Endothelial cell of umbilical vein (primary cell): Measurements from ENCODE around the gene TMCC3. TPM values are rescaled to one million over a fixed set of nuclear protein-coding genes. Genes with fewer than 3 reads are reported as not detected.

Experiments
- BruUV-seq: library from RNA; stranded (reverse); fragments of 400-500 nt; replicated peaks from 2 replicates; lab custom pipeline; 2021; lab: Mats Ljungman, UMichigan
- CTCF ChIA-PET: fragments of 300-600, 350-600 bp; sonication (Branson Sonifier 250); formaldehyde crosslinking; loops from one replicate; lab custom pipeline; 2021; ENCODE audit warnings: antibody characterized with exemption, inconsistent platforms; lab: Charles Lee
- POLR2A ChIA-PET: fragments of 300-600, 350-600 bp; sonication (Branson Sonifier 250); formaldehyde crosslinking; loops from one replicate; lab custom pipeline; 2021; ENCODE audit warnings: antibody characterized with exemption, inconsistent platforms; lab: Charles Lee
- DNase-seq: peaks from one replicate; pipeline ENCODE4 v3.0.0-alpha.2; 2011; ENCODE audit warnings: low read depth, low spot score
- FAIRE-seq: peaks from 2 replicates; lab custom pipeline; 2011; peaks lifted over from hg19 to GRCh38; lab: Jason Lieb, UNC
- H2AFZ ChIP-seq: 2 replicates; pipeline ENCODE4 v1.6.0; 2012; ENCODE audit warnings: low read depth, low read length, control low read depth, inconsistent platforms
- H3K27ac ChIP-seq: 2 replicates; pipeline ENCODE4 v1.5.1; 2011; ENCODE audit warnings: low read depth, mild to moderate bottlenecking, control low read depth, low read length, moderate library complexity; ENCODE audit not compliant: insufficient read depth
- H3K27me3 ChIP-seq, 2 experiments: 2 replicates each; pipeline versions ENCODE4 v1.6.0 to v1.6.1; 2011; ENCODE audit warnings: low read length in 2 of 2, mixed read lengths in 1 of 2; ENCODE audit not compliant: control insufficient read depth in 2 of 2, insufficient read depth in 2 of 2
- H3K36me3 ChIP-seq, 2 experiments: 2 replicates in 1 of 2; 3 replicates in 1 of 2; pipeline ENCODE4 v1.5.1; 2011; ENCODE audit warnings: low read length in 2 of 2, mild to moderate bottlenecking in 1 of 2, moderate library complexity in 1 of 2; ENCODE audit not compliant: control insufficient read depth in 2 of 2, insufficient read depth in 2 of 2; ENCODE audit errors: extremely low read depth in 1 of 2
- H3K4me1 ChIP-seq: 3 replicates; pipeline ENCODE4 v1.5.1; 2011; ENCODE audit warnings: mild to moderate bottlenecking, low read length; ENCODE audit not compliant: control insufficient read depth, insufficient read depth; ENCODE audit errors: extremely low read depth
- H3K4me2 ChIP-seq: 2 replicates; pipeline ENCODE4 v1.6.1; 2011; ENCODE audit warnings: low read length, control low read depth, mixed read lengths; ENCODE audit not compliant: insufficient read depth
- H3K4me3 ChIP-seq, 3 experiments: fragments of 200-600 bp in 1 of 3; sonication (generic), shearing (Covaris generic) in 1 of 3; replicated peaks in 1 of 3; 2 replicates each; pipeline ENCODE4 v1.5.1; 2011 to 2016; ENCODE audit warnings: control low read depth in 3 of 3, low read length in 3 of 3, mild to moderate bottlenecking in 2 of 3, inconsistent platforms in 1 of 3, low read depth in 1 of 3, moderate library complexity in 1 of 3; ENCODE audit not compliant: insufficient read depth in 1 of 3
- H3K79me2 ChIP-seq: 2 replicates; pipeline ENCODE4 v1.6.0; 2012; ENCODE audit warnings: low read length, inconsistent platforms; ENCODE audit not compliant: control insufficient read depth, insufficient read depth
- H3K9ac ChIP-seq: replicated peaks from 2 replicates; pipeline ENCODE3; 2011; ENCODE audit warnings: low read length, control low read depth; ENCODE audit not compliant: insufficient read depth; ENCODE audit errors: extremely low read depth
- H3K9me1 ChIP-seq: replicated peaks from 3 replicates; pipeline ENCODE4 v1.6.0; 2011; ENCODE audit warnings: mild to moderate bottlenecking, low read length; ENCODE audit not compliant: control insufficient read depth, insufficient read depth; ENCODE audit errors: extremely low read depth
- H3K9me3 ChIP-seq: replicated peaks from 2 replicates; pipeline ENCODE4 v1.5.1; 2012; ENCODE audit warnings: low read length, inconsistent platforms; ENCODE audit not compliant: control insufficient read depth, insufficient read depth
- H4K20me1 ChIP-seq: replicated peaks from 2 replicates; pipeline ENCODE3; 2011; ENCODE audit warnings: mild to moderate bottlenecking, low read length; ENCODE audit not compliant: control insufficient read depth, insufficient read depth; ENCODE audit errors: extremely low read depth
- EZH2 ChIP-seq: IDR thresholded peaks from 2 replicates; pipeline ENCODE4 v1.6.1; 2012; ENCODE audit warnings: borderline replicate concordance, low read depth, mild to moderate bottlenecking, moderate library complexity, low read length, inconsistent platforms; ENCODE audit not compliant: severe bottlenecking
- FOS ChIP-seq: IDR thresholded peaks from 2 replicates; pipeline ENCODE4 v1.6.1; 2011; ENCODE audit warnings: mild to moderate bottlenecking, low read length, moderate library complexity, borderline replicate concordance; ENCODE audit not compliant: insufficient read depth
- GATA2 ChIP-seq: IDR thresholded peaks from 2 replicates; pipeline ENCODE4 v1.7.0; 2011; ENCODE audit warnings: low read depth, mild to moderate bottlenecking, moderate library complexity, mixed read lengths, low read length; ENCODE audit not compliant: insufficient read length, insufficient read depth
- JUN ChIP-seq: IDR thresholded peaks from 2 replicates; pipeline ENCODE4 v1.6.1; 2011; ENCODE audit warnings: borderline replicate concordance, low read depth; ENCODE audit not compliant: insufficient read length, insufficient read depth
- MYC ChIP-seq: IDR thresholded peaks from one replicate; pipeline ENCODE4 v1.6.1; 2011; ENCODE audit warnings: mild to moderate bottlenecking, low read depth, low read length
- POLR2A ChIP-seq: IDR thresholded peaks from 2 replicates; pipeline ENCODE4 v1.6.1; 2012; ENCODE audit warnings: low read depth, mild to moderate bottlenecking, control low read depth, low read length
- POLR2AphosphoS5 ChIP-seq: IDR thresholded peaks from 2 replicates; pipeline ENCODE4 v1.6.1; 2012; ENCODE audit warnings: low read depth, mild to moderate bottlenecking, control low read depth, low read length, moderate library complexity; ENCODE audit not compliant: insufficient read depth
- dilution Hi-C: fragments of 300-500 bp; cut with MboI; formaldehyde crosslinking; loops from one replicate; pipeline ENCODE4 v1.15.0; 2019; ENCODE audit warnings: low sequenced_read_pairs; ENCODE audit not compliant: extremely low pct_ligation_motif_present
- intact Hi-C: fragments of 100-400 bp; cut with micrococcal nuclease; formaldehyde crosslinking; loops from one replicate; pipeline ENCODE4 v1.10.0; 2022
- polyA plus RNA-seq, 4 experiments: library from polyadenylated mRNA; depleted of rRNA in 3 of 4; stranded (reverse) in 3 of 4; unstranded in 1 of 4; fragments of >200 nt; gene quantifications; 2 replicates each; pipeline versions ENCODE4 v1.2.1 to v1.2.3, GENCODE V29; 2011 to 2012; ENCODE audit warnings: missing spikeins in 1 of 4
- total RNA-seq: library from RNA; stranded (reverse); gene quantifications from 2 replicates; pipeline ENCODE4 v1.2.3, GENCODE V29; 2021
- TF ChIP-seq, protein P1 (sequence below), 2 donors: IDR thresholded peaks; 1 replicate in 1 of 2; 2 replicates in 1 of 2; pipeline ENCODE4 v1.5.1; 2011; ENCODE audit warnings: low read length in 2 of 2, mild to moderate bottlenecking in 2 of 2, moderate library complexity in 2 of 2, control low read depth in 1 of 2, inconsistent platforms in 1 of 2, low read depth in 1 of 2; ENCODE audit not compliant: insufficient read depth in 1 of 2; ENCODE audit errors: extremely low read depth in 1 of 2
- TF ChIP-seq, protein P2 (sequence below): IDR thresholded peaks from 2 replicates; pipeline ENCODE4 v1.6.1; 2011; ENCODE audit not compliant: insufficient read depth, insufficient read length

The TMCC3 gene
- total and polyA plus RNA-seq, 2 donors (not counting 3 experiments of a cell fraction or from before 2014, with no cell fraction given): 13.5 to 30.4 TPM

DNA sequence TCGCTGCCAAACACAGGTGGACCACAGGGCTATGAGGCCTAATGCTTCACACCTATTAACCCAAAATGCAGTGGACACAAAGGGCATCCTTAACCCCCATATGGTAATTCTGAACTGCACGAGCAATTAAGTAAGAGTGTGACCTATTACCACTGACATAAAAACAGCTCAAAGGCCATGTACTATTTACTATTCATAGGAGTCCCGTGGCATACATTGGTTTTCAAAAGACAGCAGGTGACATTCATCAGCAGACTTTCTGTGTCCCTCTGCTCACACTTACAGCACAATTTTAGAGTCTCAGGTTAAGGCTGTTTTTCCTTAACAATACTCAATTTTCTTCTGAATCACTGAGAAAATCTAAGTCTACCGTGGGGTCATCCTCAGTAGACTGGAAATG lies 23.1 kb upstream of the TMCC3 start:
- Histone ChIP-seq H3K79me2 (no peaks in the 10 kb centered on the region), H3K27me3 (no peaks in the 10 kb centered on the region), H3K27ac (peak overlapping the region; percentile 28), H2AFZ (peak overlapping the region; percentile 28), H3K4me2 (peak overlapping the region; percentile 81), H3K36me3 (no peaks in the 10 kb centered on the region), H3K4me1 (peaks cover 40% of the 10 kb centered on the region), H3K9me3 (no peaks in the 10 kb centered on the region), H4K20me1 (no peaks in the 10 kb centered on the region), H3K4me3 (no peak overlapping the region), H3K9me1 (no peaks in the 10 kb centered on the region), H3K9ac (no peak overlapping the region)
- no peak for DNase-seq
- intact Hi-C loops (no loop called here), dilution Hi-C loops (no loop called here)
- no peak for TF ChIP-seq FOS
- TF ChIP-seq POLR2A: no peak
- TF ChIP-seq, protein P1, sequence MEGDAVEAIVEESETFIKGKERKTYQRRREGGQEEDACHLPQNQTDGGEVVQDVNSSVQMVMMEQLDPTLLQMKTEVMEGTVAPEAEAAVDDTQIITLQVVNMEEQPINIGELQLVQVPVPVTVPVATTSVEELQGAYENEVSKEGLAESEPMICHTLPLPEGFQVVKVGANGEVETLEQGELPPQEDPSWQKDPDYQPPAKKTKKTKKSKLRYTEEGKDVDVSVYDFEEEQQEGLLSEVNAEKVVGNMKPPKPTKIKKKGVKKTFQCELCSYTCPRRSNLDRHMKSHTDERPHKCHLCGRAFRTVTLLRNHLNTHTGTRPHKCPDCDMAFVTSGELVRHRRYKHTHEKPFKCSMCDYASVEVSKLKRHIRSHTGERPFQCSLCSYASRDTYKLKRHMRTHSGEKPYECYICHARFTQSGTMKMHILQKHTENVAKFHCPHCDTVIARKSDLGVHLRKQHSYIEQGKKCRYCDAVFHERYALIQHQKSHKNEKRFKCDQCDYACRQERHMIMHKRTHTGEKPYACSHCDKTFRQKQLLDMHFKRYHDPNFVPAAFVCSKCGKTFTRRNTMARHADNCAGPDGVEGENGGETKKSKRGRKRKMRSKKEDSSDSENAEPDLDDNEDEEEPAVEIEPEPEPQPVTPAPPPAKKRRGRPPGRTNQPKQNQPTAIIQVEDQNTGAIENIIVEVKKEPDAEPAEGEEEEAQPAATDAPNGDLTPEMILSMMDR (IDR thresholded peaks at IDR 0.05; ENCODE audit: extremely low read depth in 1 of 2, insufficient read depth in 1 of 2, low read depth in 1 of 2, low read length in 2 of 2): no peak
- TF ChIP-seq GATA2: no peak
- no peak for TF ChIP-seq EZH2
- TF ChIP-seq MYC: no peak
- TF ChIP-seq JUN: no peak
- no peak for TF ChIP-seq POLR2AphosphoS5
- TF ChIP-seq, protein P2, sequence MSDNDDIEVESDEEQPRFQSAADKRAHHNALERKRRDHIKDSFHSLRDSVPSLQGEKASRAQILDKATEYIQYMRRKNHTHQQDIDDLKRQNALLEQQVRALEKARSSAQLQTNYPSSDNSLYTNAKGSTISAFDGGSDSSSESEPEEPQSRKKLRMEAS: no peak
- FAIRE-seq: no peak
- ChIA-PET POLR2A (interaction anchor here (0.7 to 1.1 kb wide), 2 partner anchors 17 to 102 kb away, joined by 3 read pairs; no protein-coding TSS in a partner anchor), CTCF (interaction anchor here (1.0 to 1.6 kb wide), 10 partner anchors 10 to 125 kb away, joined by 3 to 8 read pairs (median 4); partner anchors contain the start of gene TMCC3)
- BruUV-seq: no TSS peak
